ENCODE results near the gene MAGEA12.
"Not testable (repeated sequence)": the region's sequence is repeated elsewhere in the genome, so short reads cannot be mapped to it uniquely, and the experiment has no call there.

Gene MAGEA12, protein sequence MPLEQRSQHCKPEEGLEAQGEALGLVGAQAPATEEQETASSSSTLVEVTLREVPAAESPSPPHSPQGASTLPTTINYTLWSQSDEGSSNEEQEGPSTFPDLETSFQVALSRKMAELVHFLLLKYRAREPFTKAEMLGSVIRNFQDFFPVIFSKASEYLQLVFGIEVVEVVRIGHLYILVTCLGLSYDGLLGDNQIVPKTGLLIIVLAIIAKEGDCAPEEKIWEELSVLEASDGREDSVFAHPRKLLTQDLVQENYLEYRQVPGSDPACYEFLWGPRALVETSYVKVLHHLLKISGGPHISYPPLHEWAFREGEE

DNA sequence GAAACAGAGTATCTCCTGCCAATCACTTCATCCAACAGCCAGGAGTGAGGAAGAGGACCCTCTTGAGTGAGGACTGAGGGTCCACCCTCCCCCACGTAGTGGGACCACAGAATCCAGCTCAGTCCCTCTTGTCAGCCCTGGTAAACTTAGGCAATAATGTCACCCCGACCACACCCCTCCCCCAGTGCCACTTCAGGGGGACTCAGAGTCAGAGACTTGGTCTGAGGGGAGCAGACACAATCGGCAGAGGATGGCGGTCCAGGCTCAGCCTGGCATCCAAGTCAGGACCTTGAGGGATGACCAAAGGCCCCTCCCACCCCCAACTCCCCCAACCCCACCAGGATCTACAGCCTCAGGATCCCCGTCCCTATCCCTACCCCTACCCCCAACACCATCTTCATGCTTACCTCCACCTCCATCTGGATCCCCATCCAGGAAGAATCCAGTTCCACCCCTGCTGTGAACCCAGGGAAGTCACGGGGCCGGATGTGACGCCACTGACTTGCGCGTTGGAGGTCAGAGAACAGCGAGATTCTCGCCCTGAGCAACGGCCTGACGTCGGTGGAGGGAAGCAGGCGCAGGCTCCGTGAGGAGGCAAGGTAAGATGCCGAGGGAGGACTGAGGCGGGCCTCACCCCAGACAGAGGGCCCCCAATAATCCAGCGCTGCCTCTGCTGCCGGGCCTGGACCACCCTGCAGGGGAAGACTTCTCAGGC, at the start of gene MAGEA12, which contains the start of gene CSAG1:
MAGEA12 (plus strand) TSS at position 497 of the 715 bp plus-strand sequence. CDS start 2,405 bp downstream, outside the sequence.
CSAG1 (minus strand) TSS at position 461 of the 715 bp plus-strand sequence. CDS start 1,261 bp downstream, outside the sequence.
- DNase-seq: no peak

DNA sequence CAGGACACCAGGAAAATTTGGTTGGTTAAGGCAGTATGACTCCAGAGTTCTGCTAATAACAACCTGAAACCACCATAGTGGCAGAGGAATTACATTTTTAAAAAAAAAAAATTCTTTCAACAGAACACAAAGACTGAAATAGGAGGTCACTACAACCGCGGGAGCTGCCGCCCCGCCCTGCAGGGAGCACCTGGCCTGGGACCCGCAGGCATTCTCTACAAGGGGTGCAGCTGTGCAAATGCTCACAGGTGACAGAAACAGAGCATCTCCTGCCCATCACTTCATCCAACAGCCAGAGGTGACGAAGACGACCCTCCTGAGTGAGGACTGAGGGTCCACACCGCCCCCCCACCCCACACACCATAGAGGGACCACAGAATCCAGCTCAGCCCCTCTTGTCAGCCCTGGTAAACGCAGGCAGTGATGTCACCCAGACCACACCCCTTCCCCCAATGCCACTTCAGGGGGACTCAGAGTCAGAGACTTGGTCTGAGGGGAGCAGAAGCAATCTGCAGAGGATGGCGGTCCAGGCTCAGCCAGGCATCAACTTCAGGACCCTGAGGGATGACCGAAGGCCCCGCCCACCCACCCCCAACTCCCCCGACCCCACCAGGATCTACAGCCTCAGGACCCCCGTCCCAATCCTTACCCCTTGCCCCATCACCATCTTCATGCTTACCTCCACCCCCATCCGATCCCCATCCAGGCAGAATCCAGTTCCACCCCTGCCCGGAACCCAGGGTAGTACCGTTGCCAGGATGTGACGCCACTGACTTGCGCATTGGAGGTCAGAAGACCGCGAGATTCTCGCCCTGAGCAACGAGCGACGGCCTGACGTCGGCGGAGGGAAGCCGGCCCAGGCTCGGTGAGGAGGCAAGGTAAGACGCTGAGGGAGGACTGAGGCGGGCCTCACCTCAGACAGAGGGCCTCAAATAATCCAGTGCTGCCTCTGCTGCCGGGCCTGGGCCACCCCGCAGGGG, 35.3 kb upstream of the MAGEA12 start, which contains the start of gene MAGEA3:
MAGEA3 (plus strand) TSS at position 843 of the 980 bp plus-strand sequence. CDS start 2,039 bp downstream, outside the sequence.
- DNase-seq: not testable (repeated sequence)

DNA sequence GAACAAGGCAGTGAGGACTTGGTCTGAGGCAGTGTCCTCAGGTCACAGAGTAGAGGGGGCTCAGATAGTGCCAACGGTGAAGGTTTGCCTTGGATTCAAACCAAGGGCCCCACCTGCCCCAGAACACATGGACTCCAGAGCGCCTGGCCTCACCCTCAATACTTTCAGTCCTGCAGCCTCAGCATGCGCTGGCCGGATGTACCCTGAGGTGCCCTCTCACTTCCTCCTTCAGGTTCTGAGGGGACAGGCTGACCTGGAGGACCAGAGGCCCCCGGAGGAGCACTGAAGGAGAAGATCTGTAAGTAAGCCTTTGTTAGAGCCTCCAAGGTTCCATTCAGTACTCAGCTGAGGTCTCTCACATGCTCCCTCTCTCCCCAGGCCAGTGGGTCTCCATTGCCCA, 33.2 kb upstream of the MAGEA12 start:
- not testable (repeated sequence) for DNase-seq

DNA sequence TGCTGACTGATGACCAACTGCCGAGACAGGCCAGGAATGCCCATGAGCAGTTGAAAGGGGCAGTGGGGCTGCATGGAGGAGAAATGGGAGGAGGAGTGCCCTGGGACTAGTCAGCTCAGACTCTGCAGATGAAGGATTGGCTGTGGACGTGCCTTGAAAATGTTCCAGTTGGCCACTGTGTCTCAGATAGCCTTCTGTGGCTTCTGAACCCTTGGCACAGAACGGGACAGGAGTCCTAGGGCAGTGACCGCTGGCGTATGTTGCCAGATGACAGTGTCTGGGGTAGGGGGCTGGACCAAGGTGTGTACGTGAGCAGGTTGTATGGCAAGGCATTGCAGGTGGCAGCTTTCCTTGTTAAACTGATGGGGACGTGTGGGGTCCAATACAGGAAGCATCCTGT, 27.1 kb upstream of the MAGEA12 start:
- DNase-seq: not testable (repeated sequence)

DNA sequence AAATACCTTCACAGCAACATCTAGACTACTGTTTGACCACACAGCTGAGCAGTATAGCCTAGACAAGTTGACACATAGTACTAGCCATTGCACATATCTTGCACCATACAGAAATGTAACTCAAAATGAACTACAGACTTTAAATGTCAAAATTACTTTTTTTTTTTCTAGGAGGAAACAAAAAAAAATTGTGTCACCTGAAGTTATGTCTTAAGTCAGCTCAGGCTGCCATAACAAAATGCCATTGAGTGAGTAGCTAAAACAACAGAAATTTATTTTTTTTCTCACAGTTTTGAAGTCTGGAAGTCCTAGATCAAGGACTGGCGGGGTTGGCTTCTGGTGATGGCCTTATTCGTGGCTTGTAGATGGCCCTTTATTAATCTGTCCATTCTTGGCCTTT, 24.4 kb upstream of the MAGEA12 start, which contains the start of gene CSAG2:
CSAG2 (minus strand) TSS at position 101 of the 400 bp plus-strand sequence. CDS start 161 bp downstream, outside the sequence.
- DNase-seq: not testable (repeated sequence)

DNA sequence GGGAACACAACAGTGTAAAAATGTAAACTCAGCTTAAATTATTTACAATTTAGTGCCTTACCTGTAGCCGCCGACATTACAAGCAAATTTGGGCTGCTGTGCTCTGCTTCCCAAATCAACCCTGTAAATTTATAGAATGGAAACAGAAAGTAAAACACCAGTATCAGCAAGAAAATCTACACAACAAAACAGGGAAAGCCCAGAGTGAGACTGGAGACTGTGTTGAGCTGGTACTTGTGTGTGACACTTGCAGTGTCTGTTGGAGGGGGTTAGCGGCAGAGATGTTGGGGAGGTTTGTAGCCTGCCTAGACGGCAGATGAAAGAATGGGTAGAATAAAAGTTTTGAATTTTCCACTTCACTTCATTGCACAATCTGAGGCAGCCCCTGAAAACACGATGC, 20.4 kb upstream of the MAGEA12 start:
- DNase-seq: not testable (repeated sequence)

DNA sequence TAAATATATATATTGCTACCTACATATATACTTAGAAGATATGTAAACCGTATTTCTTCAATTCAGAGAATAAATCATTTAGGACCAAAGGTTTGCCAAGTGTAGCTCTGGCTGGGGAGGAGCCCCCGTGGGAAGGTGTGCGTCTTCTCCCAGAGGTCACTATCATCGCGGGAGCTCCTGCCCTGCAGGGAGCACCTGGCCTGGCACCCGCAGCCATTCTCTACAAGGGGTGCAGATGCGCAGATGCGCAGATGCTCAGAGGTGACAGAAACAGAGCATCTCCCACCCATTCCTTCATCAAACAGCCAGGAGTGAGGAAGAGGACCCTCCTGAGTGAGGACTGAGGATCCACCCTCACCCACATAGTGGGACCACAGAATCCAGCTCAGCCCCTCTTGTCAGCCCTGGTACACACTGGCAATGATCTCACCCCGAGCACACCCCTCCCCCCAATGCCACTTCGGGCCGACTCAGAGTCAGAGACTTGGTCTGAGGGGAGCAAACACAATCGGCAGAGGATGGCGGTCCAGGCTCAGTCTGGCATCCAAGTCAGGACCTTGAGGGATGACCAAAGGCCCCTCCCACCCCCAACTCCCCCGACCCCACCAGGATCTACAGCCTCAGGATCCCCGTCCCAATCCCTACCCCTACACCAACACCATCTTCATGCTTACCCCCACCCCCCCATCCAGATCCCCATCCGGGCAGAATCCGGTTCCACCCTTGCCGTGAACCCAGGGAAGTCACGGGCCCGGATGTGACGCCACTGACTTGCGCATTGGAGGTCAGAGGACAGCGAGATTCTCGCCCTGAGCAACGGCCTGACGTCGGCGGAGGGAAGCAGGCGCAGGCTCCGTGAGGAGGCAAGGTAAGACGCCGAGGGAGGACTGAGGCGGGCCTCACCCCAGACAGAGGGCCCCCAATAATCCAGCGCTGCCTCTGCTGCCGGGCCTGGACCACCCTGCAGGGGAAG, 19.5 kb upstream of the MAGEA12 start, which contains the start of gene MAGEA2B:
MAGEA2B (plus strand) TSS at position 814 of the 973 bp plus-strand sequence. CDS start 2,479 bp downstream, outside the sequence.
- not testable (repeated sequence) for DNase-seq

DNA sequence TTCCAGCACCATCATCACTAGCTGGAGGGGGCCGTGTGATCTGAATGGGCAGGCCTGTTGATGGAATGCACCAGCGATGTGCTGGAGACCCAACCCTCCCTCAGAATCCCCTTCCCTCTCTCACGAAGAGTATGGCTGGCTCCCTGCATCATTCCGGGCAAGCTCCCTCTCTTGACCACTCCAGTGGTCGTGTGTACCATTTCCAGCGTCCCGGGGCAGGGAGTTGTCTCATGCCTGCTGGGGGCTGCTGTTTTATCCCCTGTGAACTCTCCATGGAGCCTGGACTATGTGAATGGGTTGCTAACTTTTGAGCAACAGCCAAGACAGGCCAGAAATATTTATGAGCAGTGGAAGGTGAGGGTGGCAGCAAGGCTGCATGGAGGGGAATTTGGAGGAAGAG, 8.1 kb upstream of the MAGEA12 start:
- no peak for DNase-seq

DNA sequence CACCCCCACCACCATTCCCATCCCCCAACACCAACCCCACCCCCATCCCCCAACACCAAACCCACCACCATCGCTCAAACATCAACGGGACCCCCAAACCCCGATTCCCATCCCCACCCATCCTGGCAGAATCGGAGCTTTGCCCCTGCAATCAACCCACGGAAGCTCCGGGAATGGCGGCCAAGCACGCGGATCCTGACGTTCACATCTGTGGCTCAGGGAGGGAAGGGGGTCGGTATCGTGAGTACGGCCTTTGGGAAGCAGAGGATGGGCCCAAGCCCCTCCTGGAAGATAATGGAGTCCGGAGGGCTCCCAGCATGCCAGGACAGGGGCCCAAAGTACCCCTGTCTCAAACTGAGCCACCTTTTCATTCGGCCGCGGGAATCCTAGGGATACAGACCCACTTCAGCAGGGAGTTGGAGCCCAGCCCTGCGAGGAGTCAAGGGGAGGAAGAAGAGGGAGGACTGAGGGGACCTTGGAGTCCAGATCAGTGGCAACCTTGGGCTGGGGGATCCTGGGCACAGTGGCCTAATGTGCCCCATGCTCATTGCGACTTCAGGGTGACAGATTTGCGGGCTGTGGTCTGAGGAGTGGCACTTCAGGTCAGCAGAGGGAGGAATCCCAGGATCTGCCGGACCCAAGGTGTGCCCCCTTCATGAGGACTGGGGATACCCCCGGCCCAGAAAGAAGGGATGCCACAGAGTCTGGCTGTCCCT, 744 bp downstream of the MAGEA12 start:
- not testable (repeated sequence) for DNase-seq

DNA sequence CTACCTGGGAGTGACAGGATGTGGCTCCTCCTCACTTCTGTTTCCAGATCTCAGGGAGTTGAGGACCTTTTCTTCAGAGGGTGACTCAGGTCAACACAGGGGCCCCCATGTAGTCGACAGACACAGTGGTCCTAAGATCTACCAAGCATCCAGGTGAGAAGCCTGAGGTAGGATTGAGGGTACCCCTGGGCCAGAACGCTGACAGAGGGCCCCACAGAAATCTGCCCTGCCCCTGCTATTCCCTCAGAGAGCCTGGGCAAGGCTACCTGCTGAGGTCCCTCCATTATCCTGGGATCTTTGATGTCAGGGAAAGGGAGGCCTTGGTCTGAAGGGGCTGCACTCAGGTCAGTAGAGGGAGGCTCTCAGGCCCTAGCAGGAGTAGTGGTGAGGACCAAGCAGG, 1.5 kb downstream of the MAGEA12 start:
- DNase-seq: no peak

DNA sequence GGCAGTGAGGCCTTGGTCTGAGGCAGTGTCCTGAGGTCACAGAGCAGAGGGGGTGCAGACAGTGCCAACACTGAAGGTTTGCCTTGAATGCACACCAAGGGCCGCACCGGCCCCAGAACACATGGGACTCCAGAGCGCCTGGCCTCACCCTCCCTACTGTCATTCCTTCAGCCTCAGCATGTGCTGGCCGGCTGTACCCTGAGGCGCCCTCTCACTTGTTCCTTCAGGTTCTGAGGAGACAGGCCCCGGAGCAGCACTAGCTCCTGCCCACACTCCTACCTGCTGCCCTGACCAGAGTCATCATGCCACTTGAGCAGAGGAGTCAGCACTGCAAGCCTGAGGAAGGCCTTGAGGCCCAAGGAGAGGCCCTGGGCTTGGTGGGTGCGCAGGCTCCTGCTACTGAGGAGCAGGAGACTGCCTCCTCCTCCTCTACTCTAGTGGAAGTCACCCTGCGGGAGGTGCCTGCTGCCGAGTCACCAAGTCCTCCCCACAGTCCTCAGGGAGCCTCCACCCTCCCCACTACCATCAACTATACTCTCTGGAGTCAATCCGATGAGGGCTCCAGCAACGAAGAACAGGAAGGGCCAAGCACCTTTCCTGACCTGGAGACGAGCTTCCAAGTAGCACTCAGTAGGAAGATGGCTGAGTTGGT, 2.4 kb downstream of the MAGEA12 start:
- DNase-seq: no peak

DNA sequence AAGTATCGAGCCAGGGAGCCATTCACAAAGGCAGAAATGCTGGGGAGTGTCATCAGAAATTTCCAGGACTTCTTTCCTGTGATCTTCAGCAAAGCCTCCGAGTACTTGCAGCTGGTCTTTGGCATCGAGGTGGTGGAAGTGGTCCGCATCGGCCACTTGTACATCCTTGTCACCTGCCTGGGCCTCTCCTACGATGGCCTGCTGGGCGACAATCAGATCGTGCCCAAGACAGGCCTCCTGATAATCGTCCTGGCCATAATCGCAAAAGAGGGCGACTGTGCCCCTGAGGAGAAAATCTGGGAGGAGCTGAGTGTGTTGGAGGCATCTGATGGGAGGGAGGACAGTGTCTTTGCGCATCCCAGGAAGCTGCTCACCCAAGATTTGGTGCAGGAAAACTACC, 3.0 kb downstream of the MAGEA12 start:
- DNase-seq: not testable (repeated sequence)

DNA sequence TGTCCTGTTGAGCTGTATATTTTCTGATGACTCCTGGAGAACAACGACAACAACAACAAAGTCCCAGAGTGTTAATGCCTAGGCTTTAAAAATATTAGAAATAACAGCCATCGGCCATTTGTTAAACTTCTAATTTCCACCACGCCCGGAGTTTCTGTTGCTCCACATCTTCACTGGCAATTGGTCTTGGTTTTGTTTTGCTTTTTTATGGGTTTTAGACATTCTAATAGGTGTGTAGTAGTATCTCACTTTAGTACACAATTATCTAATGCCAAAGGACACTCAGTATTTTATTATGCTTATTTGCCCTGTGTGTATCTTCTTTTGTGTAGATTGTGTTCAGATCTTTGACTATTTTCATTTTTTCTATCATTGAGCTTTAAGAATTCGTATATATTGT, 5.0 kb downstream of the MAGEA12 start:
- no peak for DNase-seq

DNA sequence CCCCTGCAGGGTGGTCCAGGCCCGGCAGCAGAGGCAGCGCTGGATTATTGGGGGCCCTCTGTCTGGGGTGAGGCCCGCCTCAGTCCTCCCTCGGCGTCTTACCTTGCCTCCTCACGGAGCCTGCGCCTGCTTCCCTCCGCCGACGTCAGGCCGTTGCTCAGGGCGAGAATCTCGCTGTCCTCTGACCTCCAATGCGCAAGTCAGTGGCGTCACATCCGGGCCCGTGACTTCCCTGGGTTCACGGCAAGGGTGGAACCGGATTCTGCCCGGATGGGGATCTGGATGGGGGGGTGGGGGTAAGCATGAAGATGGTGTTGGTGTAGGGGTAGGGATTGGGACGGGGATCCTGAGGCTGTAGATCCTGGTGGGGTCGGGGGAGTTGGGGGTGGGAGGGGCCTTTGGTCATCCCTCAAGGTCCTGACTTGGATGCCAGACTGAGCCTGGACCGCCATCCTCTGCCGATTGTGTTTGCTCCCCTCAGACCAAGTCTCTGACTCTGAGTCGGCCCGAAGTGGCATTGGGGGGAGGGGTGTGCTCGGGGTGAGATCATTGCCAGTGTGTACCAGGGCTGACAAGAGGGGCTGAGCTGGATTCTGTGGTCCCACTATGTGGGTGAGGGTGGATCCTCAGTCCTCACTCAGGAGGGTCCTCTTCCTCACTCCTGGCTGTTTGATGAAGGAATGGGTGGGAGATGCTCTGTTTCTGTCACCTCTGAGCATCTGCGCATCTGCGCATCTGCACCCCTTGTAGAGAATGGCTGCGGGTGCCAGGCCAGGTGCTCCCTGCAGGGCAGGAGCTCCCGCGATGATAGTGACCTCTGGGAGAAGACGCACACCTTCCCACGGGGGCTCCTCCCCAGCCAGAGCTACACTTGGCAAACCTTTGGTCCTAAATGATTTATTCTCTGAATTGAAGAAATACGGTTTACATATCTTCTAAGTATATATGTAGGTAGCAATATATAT, 20.4 kb downstream of the MAGEA12 start, which contains the start of gene MAGEA2:
MAGEA2 (minus strand) TSS at position 157 of the 965 bp plus-strand sequence. CDS start 2,479 bp downstream, outside the sequence.
- not testable (repeated sequence) for DNase-seq

DNA sequence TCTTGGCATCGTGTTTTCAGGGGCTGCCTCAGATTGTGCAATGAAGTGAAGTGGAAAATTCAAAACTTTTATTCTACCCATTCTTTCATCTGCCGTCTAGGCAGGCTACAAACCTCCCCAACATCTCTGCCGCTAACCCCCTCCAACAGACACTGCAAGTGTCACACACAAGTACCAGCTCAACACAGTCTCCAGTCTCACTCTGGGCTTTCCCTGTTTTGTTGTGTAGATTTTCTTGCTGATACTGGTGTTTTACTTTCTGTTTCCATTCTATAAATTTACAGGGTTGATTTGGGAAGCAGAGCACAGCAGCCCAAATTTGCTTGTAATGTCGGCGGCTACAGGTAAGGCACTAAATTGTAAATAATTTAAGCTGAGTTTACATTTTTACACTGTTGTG, 21.3 kb downstream of the MAGEA12 start:
- DNase-seq: not testable (repeated sequence)

DNA sequence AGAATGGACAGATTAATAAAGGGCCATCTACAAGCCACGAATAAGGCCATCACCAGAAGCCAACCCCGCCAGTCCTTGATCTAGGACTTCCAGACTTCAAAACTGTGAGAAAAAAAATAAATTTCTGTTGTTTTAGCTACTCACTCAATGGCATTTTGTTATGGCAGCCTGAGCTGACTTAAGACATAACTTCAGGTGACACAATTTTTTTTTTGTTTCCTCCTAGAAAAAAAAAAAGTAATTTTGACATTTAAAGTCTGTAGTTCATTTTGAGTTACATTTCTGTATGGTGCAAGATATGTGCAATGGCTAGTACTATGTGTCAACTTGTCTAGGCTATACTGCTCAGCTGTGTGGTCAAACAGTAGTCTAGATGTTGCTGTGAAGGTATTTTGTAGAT, 25.4 kb downstream of the MAGEA12 start, which contains the start of gene CSAG3:
CSAG3 (plus strand) TSS at position 301 of the 400 bp plus-strand sequence.
- DNase-seq: not testable (repeated sequence)

DNA sequence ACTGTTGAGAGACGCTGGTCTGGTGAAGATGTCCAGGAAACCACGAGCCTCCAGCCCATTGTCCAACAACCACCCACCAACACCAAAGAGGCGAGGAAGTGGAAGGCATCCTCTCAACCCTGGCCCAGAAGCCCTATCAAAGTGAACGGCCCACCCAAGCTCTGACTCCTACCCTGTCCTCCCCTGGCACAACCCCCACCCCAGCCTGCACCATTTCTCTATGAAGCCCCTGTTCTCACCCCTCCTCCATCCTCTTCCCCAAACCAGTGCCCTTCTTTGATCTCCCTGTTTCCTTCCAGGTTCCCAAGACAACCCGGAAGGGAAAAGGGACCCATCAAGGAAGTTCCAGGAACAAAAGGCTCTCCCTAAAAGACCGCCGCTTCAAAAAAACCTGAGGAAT, 26.0 kb downstream of the MAGEA12 start:
- DNase-seq: not testable (repeated sequence)

DNA sequence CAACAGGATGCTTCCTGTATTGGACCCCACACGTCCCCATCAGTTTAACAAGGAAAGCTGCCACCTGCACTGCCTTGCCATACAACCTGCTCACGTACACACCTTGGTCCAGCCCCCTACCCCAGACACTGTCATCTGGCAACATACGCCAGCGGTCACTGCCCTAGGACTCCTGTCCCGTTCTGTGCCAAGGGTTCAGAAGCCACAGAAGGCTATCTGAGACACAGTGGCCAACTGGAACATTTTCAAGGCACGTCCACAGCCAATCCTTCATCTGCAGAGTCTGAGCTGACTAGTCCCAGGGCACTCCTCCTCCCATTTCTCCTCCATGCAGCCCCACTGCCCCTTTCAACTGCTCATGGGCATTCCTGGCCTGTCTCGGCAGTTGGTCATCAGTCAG, 28.0 kb downstream of the MAGEA12 start:
- DNase-seq: not testable (repeated sequence)

Measured in activated naive CD4-positive, alpha-beta T cell (primary cell).